HFFc6 (cell line): ENCODE results near the gene HSPA12B. TPM values are rescaled to one million over a fixed set of nuclear protein-coding genes. Genes with fewer than 3 reads are reported as not detected.

Experiments used
- DNase-seq: peaks from one replicate; pipeline ENCODE4 v3.0.0-alpha.2; 2018
- H3K27ac Mint-ChIP-seq: 2 replicates; pipeline ENCODE4 v1.8.0; 2020; ENCODE audit warnings: mild to moderate bottlenecking, mixed read lengths
- H3K27me3 Mint-ChIP-seq: 2 replicates; pipeline ENCODE4 v1.8.0; 2021; ENCODE audit warnings: mild to moderate bottlenecking, moderate library complexity, mixed read lengths; ENCODE audit not compliant: insufficient read depth
- H3K36me3 Mint-ChIP-seq: 2 replicates; pipeline ENCODE4 v1.8.0; 2021; ENCODE audit warnings: low read depth, mixed read lengths
- H3K4me1 Mint-ChIP-seq: 2 replicates; pipeline ENCODE4 v1.8.0; 2020; ENCODE audit warnings: low read depth, mixed read lengths
- H3K4me3 Mint-ChIP-seq: 2 replicates; pipeline ENCODE4 v1.8.0; 2020; ENCODE audit warnings: mild to moderate bottlenecking, moderate library complexity, mixed read lengths
- H3K9me3 Mint-ChIP-seq: 2 replicates; pipeline ENCODE4 v1.8.0; 2020; ENCODE audit warnings: mild to moderate bottlenecking, mixed read lengths
- CTCF ChIP-seq: fragments of 200-600 bp; sonication (generic); IDR thresholded peaks from 2 replicates; pipeline ENCODE4 v1.5.0; 2021; ENCODE audit warnings: antibody characterized with exemption, mild to moderate bottlenecking
- total RNA-seq, 6 experiments: library from RNA; stranded (reverse); fragmentation: NEBNext Ultra II Directional; extraction: Animal tissue kit (Norgen Biotek cat#: 25700); gene quantifications; 2 replicates in 1 of 6; 3 replicates in 5 of 6; pipeline ENCODE4 v1.2.3, GENCODE V29; 2021

The HSPA12B gene
- total RNA-seq, 6 experiments from 2014 or later, result not detected

- peak; percentile 100 for TF ChIP-seq CTCF
- Mint-ChIP-seq H3K27me3 (peaks cover 3% of the 10 kb centered on the region), H3K36me3 (no peaks in the 10 kb centered on the region), H3K4me1 (peaks cover 7% of the 10 kb centered on the region; the same call in 1 of the 2 replicates), H3K27ac (no peak overlapping the region), H3K9me3 (no peaks in the 10 kb centered on the region), H3K4me3 (no peak overlapping the region)
- DNase-seq, result peak; percentile 21
Measured at GRCh38 chr20:3710703-3711483, 21.6 kb upstream of the HSPA12B start.

GRCh38 chr20:3711484-3711941, 21.0 kb upstream of the HSPA12B start:
- Mint-ChIP-seq H3K27ac (no peak overlapping the region), H3K4me1 (peaks cover 7% of the 10 kb centered on the region; the same call in 1 of the 2 replicates), H3K27me3 (peaks cover 3% of the 10 kb centered on the region), H3K36me3 (no peaks in the 10 kb centered on the region), H3K9me3 (no peaks in the 10 kb centered on the region), H3K4me3 (no peak overlapping the region)
- DNase-seq, result no peak
- no peak for TF ChIP-seq CTCF

GRCh38 chr20:3712279-3712873, 20.1 kb upstream of the HSPA12B start, which contains the start of gene SIGLEC1:
Gene SIGLEC1, minus strand, starts transcription at chr20:3712600. Its CDS starts 5,472 bp downstream, at chr20:3707128.
- DNase-seq, result no peak
- H3K9me3 Mint-ChIP-seq, result no peaks in the 10 kb centered on the region
- no peak within 1 kb of the TSS for H3K4me3 Mint-ChIP-seq
- no peaks in the 10 kb centered on the region for H3K36me3 Mint-ChIP-seq
- H3K27ac Mint-ChIP-seq, result no peak within 1 kb of the TSS
- H3K4me1 Mint-ChIP-seq, result peaks cover 3% of the 10 kb centered on the region; the same call in 1 of the 2 replicates
- no peak for TF ChIP-seq CTCF
- peaks cover 3% of the 10 kb centered on the region for H3K27me3 Mint-ChIP-seq

GRCh38 chr20:3714092-3714491, 18.4 kb upstream of the HSPA12B start:
- no peak overlapping the region for H3K27ac Mint-ChIP-seq

More at GRCh38 chr20:3714092-3714491, 18.4 kb upstream of the HSPA12B start:
- Mint-ChIP-seq H3K4me3 (no peak overlapping the region), H3K9me3 (no peaks in the 10 kb centered on the region), H3K27me3 (peaks cover 7% of the 10 kb centered on the region), H3K4me1 (no peaks in the 10 kb centered on the region), H3K36me3 (no peaks in the 10 kb centered on the region)
- no peak for TF ChIP-seq CTCF
- no peak for DNase-seq
